ENCODE data around the gene CLTCL1.
A peak's percentile ranks its signal among the peaks of the same experiment; 100 is the strongest.
"Not testable (repeated sequence)": the region's sequence is repeated elsewhere in the genome, so short reads cannot be mapped to it uniquely, and the experiment has no call there.

The CLTCL1 gene

GRCh38 chr22:19291580-19292457 lies at the start of gene CLTCL1:
CLTCL1 (minus strand) TSS chr22:19291719; CDS start chr22:19291641, 78 bp downstream.
- DNase-seq (ENCODE audit: low read depth) = peak; percentile 59

- no peak for DNase-seq (ENCODE audit: low read depth)
Observed at GRCh38 chr22:19337137-19337536, 45.6 kb upstream of the CLTCL1 start.

GRCh38 chr22:19336133-19337075 lies 44.9 kb upstream of the CLTCL1 start:
- DNase-seq (ENCODE audit: low read depth) = no peak

GRCh38 chr22:19331975-19332374 lies 40.5 kb upstream of the CLTCL1 start:
- no peak for DNase-seq (ENCODE audit: low read depth)

- DNase-seq (ENCODE audit: low read depth) = no peak
Observed at GRCh38 chr22:19331474-19331873, 40.0 kb upstream of the CLTCL1 start.

GRCh38 chr22:19330865-19331418 lies 39.4 kb upstream of the CLTCL1 start:
- no peak for DNase-seq (ENCODE audit: low read depth)

- DNase-seq (ENCODE audit: low read depth) = not testable (repeated sequence)
Observed at GRCh38 chr22:19330205-19330604, 38.7 kb upstream of the CLTCL1 start.

- no peak for DNase-seq (ENCODE audit: low read depth)
Observed at GRCh38 chr22:19329454-19329853, 37.9 kb upstream of the CLTCL1 start.

- DNase-seq (ENCODE audit: low read depth) = no peak
Observed at GRCh38 chr22:19325296-19325948, 33.9 kb upstream of the CLTCL1 start.

- DNase-seq (ENCODE audit: low read depth) = not testable (repeated sequence)
Observed at GRCh38 chr22:19323420-19323819, 31.9 kb upstream of the CLTCL1 start.

- no peak for DNase-seq (ENCODE audit: low read depth)
Observed at GRCh38 chr22:19321757-19322156, 30.2 kb upstream of the CLTCL1 start.

- not testable (repeated sequence) for DNase-seq (ENCODE audit: low read depth)
Observed at GRCh38 chr22:19320136-19320535, 28.6 kb upstream of the CLTCL1 start.

GRCh38 chr22:19319281-19319680 lies 27.8 kb upstream of the CLTCL1 start:
- no peak for DNase-seq (ENCODE audit: low read depth)

GRCh38 chr22:19317865-19318264 lies 26.3 kb upstream of the CLTCL1 start:
- no peak for DNase-seq (ENCODE audit: low read depth)

- DNase-seq (ENCODE audit: low read depth) = no peak
Observed at GRCh38 chr22:19307872-19308271, 16.4 kb upstream of the CLTCL1 start.

- DNase-seq (ENCODE audit: low read depth) = not testable (repeated sequence)
Observed at GRCh38 chr22:19306535-19306934, 15.0 kb upstream of the CLTCL1 start.

GRCh38 chr22:19304547-19304946 lies 13.0 kb upstream of the CLTCL1 start:
- DNase-seq (ENCODE audit: low read depth) = no peak

- DNase-seq (ENCODE audit: low read depth) = no peak
Observed at GRCh38 chr22:19303785-19304184, 12.3 kb upstream of the CLTCL1 start.

GRCh38 chr22:19295733-19296132 lies 4.2 kb upstream of the CLTCL1 start:
- DNase-seq (ENCODE audit: low read depth) = no peak

GRCh38 chr22:19292458-19293230 lies 1.1 kb upstream of the CLTCL1 start:
- DNase-seq (ENCODE audit: low read depth) = no peak

- DNase-seq (ENCODE audit: low read depth) = no peak
Observed at GRCh38 chr22:19291218-19291579, 320 bp downstream of the CLTCL1 start.

Measured in activated gamma-delta T cell treated with anti-CD3 and anti-CD28 coated beads, Interleukin-2, amount 50 U/mL, for 16 hours (primary cell).